Ovary (tissue), 3 donors: Measurements from ENCODE around the gene SF3B1.

Source experiments
- POLR2A ChIP-seq: fragments of 450-650 bp; IDR thresholded peaks from one replicate; pipeline ENCODE4 v1.6.1; 2017; ENCODE audit warnings: antibody characterized with exemption, mild to moderate bottlenecking, moderate library complexity
- TF ChIP-seq, protein P1 (sequence below), 3 donors: fragments of 450-650 bp in 2 of 3; fragments of 200-600 bp in 1 of 3; IDR thresholded peaks; one replicate each; pipeline versions ENCODE4 v1.5.1 to v1.8.0; 2016 to 2022; ENCODE audit warnings: antibody characterized with exemption in 3 of 3, mild to moderate bottlenecking in 1 of 3
- donor health status: DM: no; HTN: no; CAD: no.

DNA sequence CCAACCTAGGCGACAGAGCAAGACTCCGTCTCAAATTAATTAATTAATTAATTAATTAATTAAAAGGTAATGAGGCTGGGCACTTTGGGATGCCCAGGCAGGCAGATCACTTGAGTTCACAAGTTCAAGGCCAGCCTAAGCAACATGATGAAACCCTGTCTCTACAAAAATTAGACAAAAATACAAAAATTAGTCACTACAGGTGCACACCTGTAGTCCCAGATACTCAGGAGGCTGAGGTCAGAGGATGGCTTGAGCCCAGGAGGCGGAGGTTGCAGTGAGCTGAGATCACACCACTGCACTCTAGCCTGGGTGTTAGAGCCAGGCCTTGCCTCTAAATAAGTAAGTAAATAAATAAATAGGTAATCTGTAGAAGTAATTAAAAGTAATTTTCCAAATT lies 6.8 kb downstream of the SF3B1 start:
- TF ChIP-seq, protein P1, sequence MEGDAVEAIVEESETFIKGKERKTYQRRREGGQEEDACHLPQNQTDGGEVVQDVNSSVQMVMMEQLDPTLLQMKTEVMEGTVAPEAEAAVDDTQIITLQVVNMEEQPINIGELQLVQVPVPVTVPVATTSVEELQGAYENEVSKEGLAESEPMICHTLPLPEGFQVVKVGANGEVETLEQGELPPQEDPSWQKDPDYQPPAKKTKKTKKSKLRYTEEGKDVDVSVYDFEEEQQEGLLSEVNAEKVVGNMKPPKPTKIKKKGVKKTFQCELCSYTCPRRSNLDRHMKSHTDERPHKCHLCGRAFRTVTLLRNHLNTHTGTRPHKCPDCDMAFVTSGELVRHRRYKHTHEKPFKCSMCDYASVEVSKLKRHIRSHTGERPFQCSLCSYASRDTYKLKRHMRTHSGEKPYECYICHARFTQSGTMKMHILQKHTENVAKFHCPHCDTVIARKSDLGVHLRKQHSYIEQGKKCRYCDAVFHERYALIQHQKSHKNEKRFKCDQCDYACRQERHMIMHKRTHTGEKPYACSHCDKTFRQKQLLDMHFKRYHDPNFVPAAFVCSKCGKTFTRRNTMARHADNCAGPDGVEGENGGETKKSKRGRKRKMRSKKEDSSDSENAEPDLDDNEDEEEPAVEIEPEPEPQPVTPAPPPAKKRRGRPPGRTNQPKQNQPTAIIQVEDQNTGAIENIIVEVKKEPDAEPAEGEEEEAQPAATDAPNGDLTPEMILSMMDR (IDR thresholded peaks at IDR 0.05), result no peak
- TF ChIP-seq POLR2A, result no peak
